Measurements from ENCODE around the gene KCNJ15.

Gene KCNJ15

DNA sequence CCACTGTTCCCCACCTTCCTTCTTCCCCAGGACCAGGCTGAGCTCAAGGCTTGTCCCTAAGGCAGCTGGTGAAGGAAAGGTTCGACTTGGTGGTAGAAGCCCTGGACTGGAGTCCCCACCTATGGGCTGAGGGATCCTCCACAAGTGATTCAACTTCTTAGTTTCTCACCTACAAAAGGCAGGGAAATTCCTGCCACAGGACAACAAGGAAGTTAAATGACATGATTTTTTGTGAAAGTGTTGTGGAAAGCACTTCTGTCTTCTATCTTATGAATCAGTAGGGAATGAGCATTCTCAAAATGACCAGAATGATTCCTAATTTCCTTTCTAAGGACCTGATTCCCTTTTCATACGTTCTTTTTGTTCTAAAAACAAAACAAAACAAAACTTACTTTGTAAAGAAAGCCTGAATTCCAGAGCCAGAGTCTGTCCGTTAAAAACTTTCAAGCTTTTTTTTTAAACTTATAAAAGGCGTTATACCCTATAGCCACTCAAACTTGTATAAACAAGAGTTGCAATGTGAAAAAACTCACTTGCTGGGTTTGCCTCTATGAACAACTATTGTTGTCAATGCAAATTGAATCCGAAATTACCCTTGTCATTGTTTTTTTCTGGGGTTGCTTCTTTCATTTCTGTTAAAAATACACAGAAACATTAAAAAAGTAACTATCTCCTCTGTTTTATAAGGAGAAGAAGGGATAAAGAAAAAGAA lies 12.2 kb downstream of the KCNJ15 start:
- DNase-seq (ENCODE audit: low spot score), result no peak

DNA sequence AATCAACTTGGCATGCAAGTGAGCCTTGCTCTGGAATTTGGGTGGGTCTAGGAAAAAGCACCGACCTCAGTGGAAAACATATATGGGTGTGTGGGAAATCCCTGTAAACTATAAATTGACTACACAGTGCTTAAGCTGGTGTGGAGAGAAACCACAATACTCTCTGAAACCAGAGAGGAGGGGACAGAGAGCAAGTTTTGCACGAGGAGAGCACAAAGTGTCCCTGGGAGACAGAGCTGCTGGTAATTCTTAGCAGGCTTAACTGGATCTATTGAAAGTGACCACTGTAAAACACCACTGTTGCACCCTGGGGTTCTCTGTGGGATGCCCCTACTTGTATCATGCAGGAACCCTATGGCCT lies 12.8 kb downstream of the KCNJ15 start:
- DNase-seq (ENCODE audit: low spot score), result no peak

DNA sequence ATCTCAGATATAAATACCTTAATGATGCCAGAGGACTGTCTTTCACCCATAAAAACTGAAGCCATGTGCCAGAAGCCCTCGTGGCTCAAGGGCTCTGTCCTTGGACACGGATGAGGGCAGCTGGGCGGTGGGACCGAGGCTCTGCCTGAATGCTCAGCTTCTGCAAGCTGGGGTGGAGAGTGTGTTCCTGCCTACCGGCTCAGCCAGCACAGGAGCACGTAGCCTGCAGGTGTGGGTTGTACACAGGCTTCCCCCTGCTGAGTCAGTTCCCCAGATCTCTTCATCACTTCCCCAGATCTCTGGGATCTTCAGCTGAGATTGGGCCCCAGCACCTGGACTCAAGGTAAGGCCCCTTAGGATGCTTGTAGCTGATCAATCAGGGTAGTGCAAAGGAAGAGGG lies 15.4 kb downstream of the KCNJ15 start:
- no peak for DNase-seq (ENCODE audit: low spot score)

DNA sequence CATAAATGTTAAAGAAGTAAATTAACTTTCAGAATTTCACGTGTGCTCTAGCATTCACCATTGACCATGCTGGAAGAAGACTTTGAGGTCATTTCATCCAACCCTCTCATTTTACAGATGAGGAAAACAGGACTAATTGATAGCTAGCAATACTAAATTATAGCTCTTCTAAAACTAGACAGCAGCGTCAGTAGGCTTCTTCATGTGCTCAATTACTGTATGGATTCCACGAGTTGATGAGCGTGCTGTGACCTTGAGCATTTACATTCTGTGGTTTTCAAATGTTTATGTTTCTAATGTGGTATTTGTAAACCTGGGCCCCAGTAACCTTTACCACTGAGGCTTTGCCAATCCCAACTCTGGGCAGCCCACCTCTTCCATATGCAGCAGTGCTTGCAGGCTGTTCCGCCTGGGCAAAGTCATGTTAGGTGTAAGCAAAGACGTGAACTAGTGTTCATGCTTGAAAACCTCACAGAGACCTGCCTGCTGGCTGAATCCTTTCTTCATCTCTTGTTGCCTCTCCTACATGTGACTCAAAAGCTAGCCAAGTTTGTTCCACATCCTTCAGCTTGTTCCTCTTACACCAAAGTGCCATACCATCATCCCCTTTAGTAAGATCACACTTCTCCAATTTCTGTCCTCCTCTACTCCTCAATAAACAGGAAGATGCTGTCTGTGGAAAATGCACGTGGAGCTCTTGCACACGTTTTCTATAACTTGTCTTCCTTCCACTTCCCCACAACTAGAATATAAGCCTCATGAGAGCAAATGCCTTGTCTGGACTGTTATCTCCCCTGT lies 17.2 kb downstream of the KCNJ15 start:
- DNase-seq (ENCODE audit: low spot score), result no peak

DNA sequence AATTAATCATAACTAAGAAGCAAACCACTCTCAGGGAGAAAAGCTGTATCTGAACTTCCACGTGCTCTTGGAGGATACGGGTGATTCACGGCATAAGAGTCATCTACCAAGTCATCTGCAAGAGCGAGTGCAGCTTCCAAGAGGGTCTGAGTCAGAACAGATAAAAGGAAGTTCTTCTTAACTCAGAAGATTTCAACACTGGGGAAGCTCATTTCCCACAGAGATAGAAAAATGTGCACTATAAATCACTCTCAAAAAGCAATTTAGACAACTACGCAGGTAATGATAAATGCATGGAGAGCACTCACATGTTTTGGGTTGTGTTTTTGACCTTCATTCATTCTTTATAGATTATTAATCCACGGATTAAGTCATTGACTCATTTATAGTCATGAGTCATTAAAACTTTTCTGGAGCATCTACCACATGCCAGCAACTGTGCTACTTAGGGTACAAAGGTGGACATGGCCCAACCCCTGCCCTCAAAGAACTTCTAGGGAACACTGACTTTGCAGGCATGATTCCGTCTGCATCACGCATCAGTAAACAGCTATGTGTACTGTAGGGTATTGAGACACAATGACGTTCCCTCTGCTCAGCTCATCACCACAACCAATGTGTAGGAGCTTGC lies 20.8 kb downstream of the KCNJ15 start:
- DNase-seq (ENCODE audit: low spot score), result peak; percentile 87

DNA sequence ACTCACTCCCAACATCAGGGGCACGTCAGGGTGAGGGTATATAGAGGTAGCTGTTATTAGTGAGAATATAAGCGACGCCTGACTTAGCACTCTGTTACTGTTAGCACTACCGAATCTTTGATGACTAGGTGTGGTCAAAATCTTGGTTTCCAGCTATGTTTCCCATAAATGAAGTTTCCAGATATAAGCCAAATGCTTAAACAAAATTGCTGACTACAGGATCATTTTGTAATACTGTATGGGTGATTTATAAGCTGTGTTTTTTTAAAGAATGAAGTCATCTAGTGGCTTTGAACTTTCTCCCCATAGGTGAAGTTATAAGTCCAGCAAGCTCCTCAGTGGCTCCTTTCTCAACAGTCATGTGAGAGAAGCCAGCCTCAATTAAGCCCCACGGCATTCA lies 23.7 kb downstream of the KCNJ15 start:
- DNase-seq (ENCODE audit: low spot score), result no peak

DNA sequence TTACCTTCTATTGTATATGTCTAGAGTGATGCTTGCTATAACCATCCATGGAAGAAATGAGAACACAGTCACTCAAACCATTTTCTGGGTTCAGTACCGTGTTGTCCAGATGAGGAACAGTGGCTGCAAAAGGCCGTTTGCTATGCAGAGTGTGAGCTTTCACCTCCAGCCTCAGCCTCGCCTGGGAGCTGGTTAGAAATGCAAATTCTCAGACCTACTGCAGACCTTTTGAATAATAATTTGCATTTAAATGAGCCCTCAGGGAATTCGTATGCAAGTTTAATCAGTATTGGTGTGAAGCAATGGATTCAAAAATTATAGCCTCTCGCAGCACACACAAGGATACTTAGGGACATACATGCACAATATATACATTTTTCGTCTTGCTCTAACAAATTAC lies 24.1 kb downstream of the KCNJ15 start:
- no peak for DNase-seq (ENCODE audit: low spot score)

DNA sequence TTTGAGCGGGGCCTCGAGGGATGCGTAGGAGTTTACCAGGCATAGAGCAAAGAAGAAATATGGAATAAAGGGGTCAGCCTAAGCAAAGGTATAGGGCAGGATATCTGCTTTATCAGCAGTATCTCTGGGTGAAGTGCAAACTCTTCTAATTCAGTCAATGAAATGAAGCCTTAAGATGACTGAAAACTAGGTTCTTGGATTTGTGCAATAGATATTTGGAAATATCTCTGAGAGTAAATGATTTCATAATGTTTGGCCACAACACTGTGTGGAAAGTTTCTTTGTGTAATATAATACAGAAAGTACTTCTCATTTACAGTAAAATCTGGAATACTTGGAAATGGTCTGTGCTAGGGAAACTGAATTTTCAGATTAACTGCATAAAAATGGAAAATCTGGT lies 26.1 kb downstream of the KCNJ15 start:
- peak; percentile 39 for DNase-seq (ENCODE audit: low spot score)

DNA sequence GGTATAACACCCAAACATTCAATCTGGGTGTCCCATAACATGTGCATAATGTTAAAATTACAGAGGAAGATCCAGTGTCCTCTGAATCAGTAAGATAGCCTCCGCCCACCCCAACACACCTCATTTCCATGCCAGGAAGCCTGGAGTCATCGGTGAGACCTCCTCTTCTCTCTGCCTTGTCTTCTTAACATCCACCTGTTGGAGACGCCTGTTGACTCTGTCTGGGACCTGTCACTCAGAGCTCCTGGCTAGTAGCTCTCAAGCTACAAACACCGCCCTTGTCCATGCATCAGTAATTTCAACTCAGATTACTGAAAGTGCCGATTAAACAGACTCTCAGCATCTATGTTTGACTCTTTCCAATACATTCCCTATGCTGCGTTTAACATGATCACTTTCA lies 27.4 kb downstream of the KCNJ15 start:
- DNase-seq (ENCODE audit: low spot score), result no peak

DNA sequence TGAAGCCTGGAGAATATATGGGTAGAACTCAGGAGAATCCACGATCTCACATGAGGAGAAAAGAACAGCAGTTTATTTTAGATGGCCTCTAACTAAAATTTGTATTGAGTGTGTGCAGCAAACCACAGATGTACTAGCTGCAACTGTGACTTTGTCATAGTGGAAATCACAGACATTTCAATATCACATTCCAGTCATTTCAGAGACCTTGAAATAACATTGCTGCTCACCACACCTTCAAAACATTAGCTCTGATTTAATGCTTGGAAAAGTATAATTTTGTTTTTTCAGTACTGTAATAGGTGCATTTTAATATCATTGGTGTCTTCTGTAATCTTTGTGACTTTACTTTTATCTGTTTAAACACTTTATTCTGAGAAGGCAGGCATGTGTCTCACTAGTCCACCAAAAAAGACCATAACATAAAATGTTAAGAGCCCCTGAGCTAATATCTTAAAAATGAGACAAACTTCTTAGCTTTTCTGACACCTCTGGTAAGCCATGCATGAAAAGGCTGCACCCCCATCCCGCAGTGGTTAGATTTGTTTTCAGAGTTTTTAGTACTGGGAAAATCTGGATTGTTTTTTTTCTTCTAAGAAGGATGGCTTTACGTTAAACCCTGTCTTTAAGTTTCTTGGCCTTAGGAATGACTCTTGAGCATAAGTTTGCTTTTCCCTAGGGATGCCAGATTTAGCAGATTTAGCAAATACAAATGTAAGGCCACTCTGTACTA lies 30.1 kb downstream of the KCNJ15 start:
- DNase-seq (ENCODE audit: low spot score), result no peak

DNA sequence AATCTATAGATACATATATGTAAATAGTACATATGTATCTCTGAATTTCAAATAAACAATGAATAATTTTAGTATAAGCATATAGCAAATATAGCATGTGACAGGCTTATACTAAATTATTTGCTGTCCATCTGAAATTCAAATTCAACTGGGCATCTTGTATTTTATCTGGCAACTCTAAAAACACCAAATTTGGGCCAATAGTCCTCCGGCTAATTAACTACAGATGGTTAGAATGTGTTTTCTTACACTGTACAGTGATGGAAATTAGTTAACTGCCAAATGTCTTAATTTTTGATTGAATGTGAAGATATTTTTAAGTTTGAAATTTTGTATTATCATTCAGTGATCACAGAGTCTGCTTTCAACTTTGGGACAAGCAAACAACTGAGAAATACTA lies 30.7 kb downstream of the KCNJ15 start:
- no peak for DNase-seq (ENCODE audit: low spot score)

DNA sequence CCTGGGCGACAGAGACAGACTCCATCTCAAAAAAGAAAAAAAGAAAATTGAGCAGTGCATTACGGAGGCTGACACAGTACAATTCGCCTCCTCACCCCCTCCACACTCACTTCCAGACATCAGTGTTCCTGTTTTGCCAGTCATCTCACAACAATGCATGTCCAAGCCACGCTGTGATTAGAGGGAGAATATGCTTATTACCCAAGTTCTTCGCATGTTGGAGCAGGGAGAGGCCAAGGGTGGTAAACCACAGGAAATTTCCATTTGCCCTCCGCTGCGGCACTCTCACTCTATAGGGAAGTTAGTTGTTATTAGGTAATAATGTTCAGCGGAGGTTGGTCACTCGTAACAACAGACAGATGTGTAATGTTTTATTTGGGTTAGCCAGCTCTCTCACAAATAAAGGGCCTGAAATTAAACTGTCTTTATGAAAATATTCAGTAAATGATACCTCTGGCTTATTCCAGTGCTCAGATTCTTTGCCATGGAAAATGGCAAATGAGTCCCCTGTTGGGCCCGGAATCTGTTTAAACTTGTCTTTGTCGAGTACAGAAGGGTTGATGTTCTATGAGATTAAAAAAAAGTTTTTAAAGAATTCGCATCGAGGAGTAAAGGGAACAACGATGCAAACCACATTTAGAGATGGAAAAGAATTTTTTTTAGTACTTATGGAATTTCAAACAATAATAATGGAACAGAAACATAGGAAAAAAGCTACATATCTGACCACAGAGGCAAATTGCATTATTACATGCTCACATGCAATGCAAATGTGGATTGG lies 33.1 kb downstream of the KCNJ15 start:
- DNase-seq (ENCODE audit: low spot score), result peak; percentile 93

DNA sequence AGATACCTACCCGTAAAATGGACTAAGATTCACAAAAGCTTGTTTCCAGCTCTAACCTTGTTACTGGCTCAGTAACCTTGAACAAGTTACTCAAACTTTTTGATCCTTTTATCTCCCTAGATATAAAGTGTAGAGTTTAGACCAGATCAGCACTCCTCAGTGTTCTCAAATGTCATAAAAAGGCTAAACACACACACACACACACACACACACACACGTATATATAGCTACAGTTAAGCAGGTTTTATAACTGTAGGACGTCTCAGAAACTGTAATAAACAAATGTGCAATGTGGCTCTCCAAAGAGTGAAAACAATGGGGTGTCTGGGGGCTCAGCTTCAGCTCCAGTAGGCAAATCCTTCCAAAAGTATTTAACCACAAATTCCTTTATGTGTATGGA lies 34.0 kb downstream of the KCNJ15 start:
- no peak for DNase-seq (ENCODE audit: low spot score)

DNA sequence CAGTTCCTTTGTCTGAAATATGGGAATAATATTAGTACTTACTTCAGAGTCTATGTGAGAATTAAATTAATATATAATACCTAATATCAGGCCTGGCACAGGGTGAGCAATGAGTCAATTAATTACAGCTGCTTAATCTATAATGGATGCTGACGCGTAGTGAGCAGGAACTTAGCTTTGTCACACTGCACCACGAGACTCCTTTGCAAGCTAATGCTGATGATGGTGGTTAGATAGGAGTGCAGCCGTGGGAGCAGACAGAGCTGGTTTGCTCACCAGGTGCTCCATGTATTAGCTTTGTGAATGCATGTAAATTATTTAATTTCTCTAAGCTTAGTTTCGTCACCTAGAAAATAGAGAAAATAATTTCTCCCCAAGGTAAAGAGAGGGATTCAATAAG lies 35.1 kb downstream of the KCNJ15 start:
- no peak for DNase-seq (ENCODE audit: low spot score)

DNA sequence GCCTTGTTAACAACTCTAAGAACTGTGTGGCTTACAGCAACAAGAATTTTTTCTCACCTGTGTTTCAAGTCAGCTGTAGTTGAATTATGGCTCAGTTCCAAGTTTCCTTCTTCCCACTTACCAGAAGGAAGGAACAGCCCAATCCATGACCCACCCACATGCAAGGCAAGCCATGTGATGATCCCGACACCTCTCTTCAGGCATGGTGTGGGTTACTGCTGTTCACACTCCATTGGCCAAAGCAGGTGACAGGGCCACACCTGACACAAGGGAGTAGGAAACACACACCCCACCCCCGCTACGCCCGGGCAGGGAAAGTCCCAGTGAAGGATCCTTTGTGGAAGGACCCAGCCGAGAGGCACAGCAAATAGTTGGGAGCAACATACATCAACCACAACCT lies 36.3 kb downstream of the KCNJ15 start:
- no peak for DNase-seq (ENCODE audit: low spot score)

DNA sequence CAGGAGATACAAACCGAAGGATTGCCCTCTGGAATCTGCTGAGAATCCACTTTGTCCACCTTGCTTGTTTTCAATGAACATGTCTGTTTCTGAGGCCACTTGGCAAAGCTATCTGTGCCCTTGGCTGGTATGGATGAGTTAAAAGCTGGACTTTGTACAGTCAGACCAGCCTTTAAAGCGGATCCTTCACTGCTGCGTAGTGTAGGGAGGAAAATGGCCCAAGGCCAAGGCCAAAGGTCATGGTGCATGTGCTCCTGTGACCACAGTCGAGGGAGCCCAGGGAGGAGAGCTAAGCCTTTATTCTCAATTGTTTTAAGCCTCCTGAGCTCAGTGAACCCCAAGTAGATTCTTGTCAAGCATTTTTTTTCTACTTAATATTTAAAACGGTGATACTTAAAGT lies 37.0 kb downstream of the KCNJ15 start:
- no peak for DNase-seq (ENCODE audit: low spot score)

DNA sequence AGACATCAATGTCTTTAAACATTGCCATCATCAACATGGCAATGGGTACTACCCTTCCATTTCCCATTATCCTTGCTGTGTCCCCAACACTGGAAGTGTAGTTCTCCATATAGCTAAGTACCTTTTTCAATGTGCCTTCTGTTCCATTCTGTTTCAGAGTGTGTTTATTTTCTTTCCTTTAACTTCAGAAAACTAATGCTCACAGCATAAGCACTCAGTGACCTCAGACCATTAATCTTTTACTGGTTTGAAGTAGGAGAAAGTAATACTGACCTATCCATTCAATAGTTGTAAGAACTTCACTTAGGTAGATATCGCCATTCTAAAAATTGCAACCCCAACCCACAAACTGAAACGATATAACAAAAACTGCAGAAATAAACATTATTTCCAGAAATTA lies 37.8 kb downstream of the KCNJ15 start:
- no peak for DNase-seq (ENCODE audit: low spot score)

DNA sequence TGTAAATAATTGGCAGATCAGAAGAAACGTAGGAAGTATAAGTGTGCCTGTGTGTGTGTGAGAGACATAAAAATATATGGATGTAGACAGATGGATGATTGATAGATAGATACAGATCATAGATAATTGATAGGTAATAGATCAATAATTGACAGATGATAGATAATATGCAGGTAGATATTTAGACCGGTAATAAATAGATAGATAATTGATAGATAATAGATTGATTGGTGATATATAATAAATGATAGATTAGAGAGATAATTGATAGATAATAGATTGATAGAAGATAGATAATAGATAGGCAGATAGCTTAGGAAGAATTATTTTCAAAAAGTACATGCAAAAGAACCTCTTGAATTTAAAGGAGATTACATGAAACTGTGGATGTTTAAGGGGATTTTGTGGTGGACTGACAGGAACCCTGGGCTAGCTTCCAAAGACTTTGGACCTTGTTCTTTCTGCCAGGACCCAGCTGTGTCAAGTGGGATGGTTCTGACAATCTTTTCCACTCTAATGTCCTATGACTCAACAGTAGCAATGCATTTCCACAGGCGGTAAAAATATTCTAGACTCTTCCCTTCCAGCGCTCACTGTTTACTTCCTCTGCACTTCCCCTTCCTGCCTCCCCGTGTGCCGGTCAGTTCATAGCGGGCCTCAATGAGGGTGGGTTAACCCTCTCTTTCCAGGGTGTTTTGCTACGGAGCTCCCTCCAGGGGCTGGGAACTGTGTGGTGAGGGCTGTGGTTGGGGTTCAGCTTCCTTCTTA lies 39.4 kb downstream of the KCNJ15 start:
- no peak for DNase-seq (ENCODE audit: low spot score)

DNA sequence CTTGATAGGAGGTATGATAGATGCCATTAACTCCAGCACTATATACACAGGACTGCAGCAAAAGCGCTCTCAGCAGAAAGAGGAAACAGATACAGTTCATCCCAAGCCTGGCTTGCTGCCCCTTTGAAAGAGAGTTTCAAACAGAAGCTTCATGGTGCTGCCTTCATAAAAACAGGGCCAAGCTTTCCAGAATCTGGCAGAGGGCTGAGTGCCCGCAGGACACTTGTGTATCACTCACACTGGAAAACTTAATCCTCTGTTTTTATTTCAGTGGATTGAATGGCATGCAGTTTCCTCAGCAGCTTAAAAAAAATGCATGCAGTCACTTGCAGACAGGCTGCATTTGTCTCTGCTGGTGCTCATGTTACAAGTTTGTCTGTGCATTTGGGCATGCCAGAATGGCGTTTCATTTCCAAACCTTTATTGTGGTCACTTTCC lies 40.4 kb downstream of the KCNJ15 start:
- DNase-seq (ENCODE audit: low spot score), result peak; percentile 44

DNA sequence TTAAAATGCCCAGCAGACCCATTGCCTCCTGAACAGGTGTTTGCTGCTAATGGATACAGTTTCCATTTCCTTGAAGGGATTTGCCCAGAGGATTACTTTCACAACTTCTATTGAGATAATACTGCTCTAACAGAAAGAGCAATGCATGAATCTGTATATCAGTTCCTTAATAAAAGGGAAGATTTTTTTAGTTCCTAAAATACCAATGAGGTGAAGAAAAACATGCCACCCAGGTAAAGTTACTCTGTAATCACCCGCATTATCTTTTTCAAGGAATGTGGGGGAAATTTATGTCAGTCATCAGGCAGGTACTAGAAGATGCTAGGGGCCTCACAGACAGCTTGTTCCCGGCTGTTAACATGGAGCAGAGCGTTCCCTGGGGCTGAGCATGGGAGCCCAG lies 41.1 kb downstream of the KCNJ15 start:
- DNase-seq (ENCODE audit: low spot score), result no peak

DNA sequence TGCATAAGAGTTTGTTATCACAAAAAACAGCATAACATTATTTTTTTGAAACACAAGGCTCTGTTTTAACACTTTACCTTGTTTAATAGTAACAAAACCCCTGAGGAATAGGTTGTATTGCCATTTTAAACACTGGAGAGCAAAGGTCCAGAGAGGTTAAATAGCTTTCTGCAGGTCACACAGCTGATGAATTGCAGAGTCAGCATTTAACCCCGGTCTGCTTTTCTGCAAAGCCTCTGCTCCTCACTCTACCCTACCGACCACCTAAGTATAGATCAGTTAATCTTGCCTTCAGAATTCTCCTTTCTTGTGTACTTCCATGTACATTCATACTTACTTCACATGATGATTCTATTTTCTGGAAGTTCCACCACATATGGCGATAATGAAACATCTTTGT lies 42.0 kb downstream of the KCNJ15 start:
- no peak for DNase-seq (ENCODE audit: low spot score)
